ENCODE data around the gene SLC16A8.

- TF ChIP-seq ZNF280D (tag by site-specific recombination; IDR thresholded peaks at IDR 0.05) (no peak), ZNF549 (tag by site-specific recombination; IDR thresholded peaks at IDR 0.05) (no peak), ZNF621 (tag by site-specific recombination; IDR thresholded peaks at IDR 0.05) (no peak), ZNF133 (tag by site-specific recombination; IDR thresholded peaks at IDR 0.05) (no peak), YY1 (tag by site-specific recombination; IDR thresholded peaks at IDR 0.05) (no peak), SP2 (tag by site-specific recombination; IDR thresholded peaks at IDR 0.05) (no peak), SCRT1 (tag by site-specific recombination; IDR thresholded peaks at IDR 0.05; ENCODE audit: borderline replicate concordance) (no peak)
- TF ChIP-seq, protein P1, sequence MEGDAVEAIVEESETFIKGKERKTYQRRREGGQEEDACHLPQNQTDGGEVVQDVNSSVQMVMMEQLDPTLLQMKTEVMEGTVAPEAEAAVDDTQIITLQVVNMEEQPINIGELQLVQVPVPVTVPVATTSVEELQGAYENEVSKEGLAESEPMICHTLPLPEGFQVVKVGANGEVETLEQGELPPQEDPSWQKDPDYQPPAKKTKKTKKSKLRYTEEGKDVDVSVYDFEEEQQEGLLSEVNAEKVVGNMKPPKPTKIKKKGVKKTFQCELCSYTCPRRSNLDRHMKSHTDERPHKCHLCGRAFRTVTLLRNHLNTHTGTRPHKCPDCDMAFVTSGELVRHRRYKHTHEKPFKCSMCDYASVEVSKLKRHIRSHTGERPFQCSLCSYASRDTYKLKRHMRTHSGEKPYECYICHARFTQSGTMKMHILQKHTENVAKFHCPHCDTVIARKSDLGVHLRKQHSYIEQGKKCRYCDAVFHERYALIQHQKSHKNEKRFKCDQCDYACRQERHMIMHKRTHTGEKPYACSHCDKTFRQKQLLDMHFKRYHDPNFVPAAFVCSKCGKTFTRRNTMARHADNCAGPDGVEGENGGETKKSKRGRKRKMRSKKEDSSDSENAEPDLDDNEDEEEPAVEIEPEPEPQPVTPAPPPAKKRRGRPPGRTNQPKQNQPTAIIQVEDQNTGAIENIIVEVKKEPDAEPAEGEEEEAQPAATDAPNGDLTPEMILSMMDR (tag by site-specific recombination; IDR thresholded peaks at IDR 0.05), result no peak
- TF ChIP-seq, protein P2, sequence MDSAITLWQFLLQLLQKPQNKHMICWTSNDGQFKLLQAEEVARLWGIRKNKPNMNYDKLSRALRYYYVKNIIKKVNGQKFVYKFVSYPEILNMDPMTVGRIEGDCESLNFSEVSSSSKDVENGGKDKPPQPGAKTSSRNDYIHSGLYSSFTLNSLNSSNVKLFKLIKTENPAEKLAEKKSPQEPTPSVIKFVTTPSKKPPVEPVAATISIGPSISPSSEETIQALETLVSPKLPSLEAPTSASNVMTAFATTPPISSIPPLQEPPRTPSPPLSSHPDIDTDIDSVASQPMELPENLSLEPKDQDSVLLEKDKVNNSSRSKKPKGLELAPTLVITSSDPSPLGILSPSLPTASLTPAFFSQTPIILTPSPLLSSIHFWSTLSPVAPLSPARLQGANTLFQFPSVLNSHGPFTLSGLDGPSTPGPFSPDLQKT (IDR thresholded peaks at IDR 0.05; ENCODE audit: borderline replicate concordance, low read depth, low read length), result no peak
- TF ChIP-seq, protein P3, sequence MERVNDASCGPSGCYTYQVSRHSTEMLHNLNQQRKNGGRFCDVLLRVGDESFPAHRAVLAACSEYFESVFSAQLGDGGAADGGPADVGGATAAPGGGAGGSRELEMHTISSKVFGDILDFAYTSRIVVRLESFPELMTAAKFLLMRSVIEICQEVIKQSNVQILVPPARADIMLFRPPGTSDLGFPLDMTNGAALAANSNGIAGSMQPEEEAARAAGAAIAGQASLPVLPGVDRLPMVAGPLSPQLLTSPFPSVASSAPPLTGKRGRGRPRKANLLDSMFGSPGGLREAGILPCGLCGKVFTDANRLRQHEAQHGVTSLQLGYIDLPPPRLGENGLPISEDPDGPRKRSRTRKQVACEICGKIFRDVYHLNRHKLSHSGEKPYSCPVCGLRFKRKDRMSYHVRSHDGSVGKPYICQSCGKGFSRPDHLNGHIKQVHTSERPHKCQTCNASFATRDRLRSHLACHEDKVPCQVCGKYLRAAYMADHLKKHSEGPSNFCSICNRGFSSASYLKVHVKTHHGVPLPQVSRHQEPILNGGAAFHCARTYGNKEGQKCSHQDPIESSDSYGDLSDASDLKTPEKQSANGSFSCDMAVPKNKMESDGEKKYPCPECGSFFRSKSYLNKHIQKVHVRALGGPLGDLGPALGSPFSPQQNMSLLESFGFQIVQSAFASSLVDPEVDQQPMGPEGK (tag by site-specific recombination; IDR thresholded peaks at IDR 0.05), result no peak
Measured at GRCh38 chr22:38049812-38050619, 34.0 kb downstream of the SLC16A8 start.

Measured in HEK293 (cell line).